OCI-M1 (cell line): Measurements from ENCODE around the gene CDK19.

Source experiments
- DNase-seq: peaks from one replicate; lab custom pipeline; 2025; lab: John Stamatoyannopoulos, UW

The CDK19 gene

GRCh38 chr6:110703010-110703905 lies 112.0 kb downstream of the CDK19 start:
- no peak for DNase-seq

GRCh38 chr6:110699780-110700179 lies 115.5 kb downstream of the CDK19 start:
- no peak for DNase-seq

- no peak for DNase-seq
These were observed 121.3 kb downstream of the CDK19 start for GRCh38 chr6:110693994-110694393.

GRCh38 chr6:110693296-110693695 lies 122.0 kb downstream of the CDK19 start:
- DNase-seq = no peak

- DNase-seq = no peak
These were observed 124.4 kb downstream of the CDK19 start for GRCh38 chr6:110690916-110691315.

- DNase-seq = no peak
These were observed 125.1 kb downstream of the CDK19 start for GRCh38 chr6:110690106-110690654.

- no peak for DNase-seq
These were observed 125.9 kb downstream of the CDK19 start for GRCh38 chr6:110689275-110689935.

- DNase-seq = no peak
These were observed 126.5 kb downstream of the CDK19 start for GRCh38 chr6:110688661-110689268.

- DNase-seq = no peak
These were observed 127.9 kb downstream of the CDK19 start for GRCh38 chr6:110687326-110687725.

GRCh38 chr6:110683241-110683640 lies 132.0 kb downstream of the CDK19 start:
- DNase-seq = no peak

GRCh38 chr6:110682460-110682853 lies 132.8 kb downstream of the CDK19 start:
- peak; percentile 96 for DNase-seq

- DNase-seq = peak; percentile 59
These were observed 133.5 kb downstream of the CDK19 start for GRCh38 chr6:110681543-110682459.

GRCh38 chr6:110676396-110676795 lies 138.9 kb downstream of the CDK19 start:
- DNase-seq = no peak

GRCh38 chr6:110674096-110674495 lies 141.2 kb downstream of the CDK19 start:
- no peak for DNase-seq

GRCh38 chr6:110672122-110672521 lies 143.1 kb downstream of the CDK19 start:
- DNase-seq = no peak

GRCh38 chr6:110671447-110671846 lies 143.8 kb downstream of the CDK19 start:
- DNase-seq = no peak

- DNase-seq = no peak
These were observed 149.7 kb downstream of the CDK19 start for GRCh38 chr6:110665600-110665999.

GRCh38 chr6:110664933-110665332 lies 150.3 kb downstream of the CDK19 start:
- peak; percentile 82 for DNase-seq

GRCh38 chr6:110662490-110663211 lies 152.6 kb downstream of the CDK19 start:
- DNase-seq = no peak

GRCh38 chr6:110661414-110661813 lies 153.9 kb downstream of the CDK19 start:
- DNase-seq = no peak
